Stimulated activated CD8-positive, alpha-beta memory T cell treated with anti-CD3 and anti-CD28 coated beads, Interleukin-12 subunit alpha, Interleukin-12 subunit beta, amount 100 ng/mL, for 24 hours (primary cell): ENCODE results near the gene TMEM225.
"Not testable (repeated sequence)": the region's sequence is repeated elsewhere in the genome, so short reads cannot be mapped to it uniquely, and the experiment has no call there.

Experiments
- DNase-seq: peaks from one replicate; pipeline ENCODE4 v3.0.0-alpha.2; 2020; ENCODE audit errors: extremely low read depth

TMEM225 gene

GRCh38 chr11:123885570-123885969 lies at the start of gene TMEM225:
Gene TMEM225 (minus strand): TSS chr11:123885670. CDS start chr11:123885425, 245 bp downstream.
- no peak for DNase-seq

- no peak for DNase-seq
Observed at GRCh38 chr11:123924027-123924426, 38.6 kb upstream of the TMEM225 start.

GRCh38 chr11:123920943-123921342 lies 35.5 kb upstream of the TMEM225 start:
- DNase-seq: no peak

GRCh38 chr11:123905826-123906225 lies 20.4 kb upstream of the TMEM225 start:
- no peak for DNase-seq

- no peak for DNase-seq
Observed at GRCh38 chr11:123904932-123905331, 19.5 kb upstream of the TMEM225 start.

GRCh38 chr11:123903932-123904331 lies 18.5 kb upstream of the TMEM225 start:
- DNase-seq: no peak

- no peak for DNase-seq
Observed at GRCh38 chr11:123901867-123902266, 16.4 kb upstream of the TMEM225 start, which contains the start of gene OR8D4. Gene OR8D4 (plus strand): TSS chr11:123902167. CDS start chr11:123906432, 4,265 bp downstream.

- DNase-seq: no peak
Observed at GRCh38 chr11:123899792-123900191, 14.3 kb upstream of the TMEM225 start.

- no peak for DNase-seq
Observed at GRCh38 chr11:123892031-123892430, 6.6 kb upstream of the TMEM225 start.

GRCh38 chr11:123880912-123881311 lies 4.6 kb downstream of the TMEM225 start:
- no peak for DNase-seq

- DNase-seq: not testable (repeated sequence)
Observed at GRCh38 chr11:123867795-123868194, 17.7 kb downstream of the TMEM225 start.

- DNase-seq: not testable (repeated sequence)
Observed at GRCh38 chr11:123865293-123865692, 20.2 kb downstream of the TMEM225 start.

- DNase-seq: no peak
Observed at GRCh38 chr11:123859731-123860130, 25.7 kb downstream of the TMEM225 start.

GRCh38 chr11:123856444-123856843 lies 29.0 kb downstream of the TMEM225 start:
- no peak for DNase-seq

GRCh38 chr11:123853038-123853437 lies 32.4 kb downstream of the TMEM225 start:
- DNase-seq: no peak

GRCh38 chr11:123852321-123852720 lies 33.1 kb downstream of the TMEM225 start:
- DNase-seq: no peak

- DNase-seq: no peak
Observed at GRCh38 chr11:123851110-123851509, 34.4 kb downstream of the TMEM225 start.

- no peak for DNase-seq
Observed at GRCh38 chr11:123841174-123841573, 44.3 kb downstream of the TMEM225 start.

- DNase-seq: no peak
Observed at GRCh38 chr11:123839131-123839530, 46.3 kb downstream of the TMEM225 start.

GRCh38 chr11:123838659-123839058 lies 46.8 kb downstream of the TMEM225 start:
- DNase-seq: no peak

GRCh38 chr11:123838199-123838598 lies 47.3 kb downstream of the TMEM225 start:
- DNase-seq: no peak

GRCh38 chr11:123833095-123833494 lies 52.4 kb downstream of the TMEM225 start:
- DNase-seq: no peak
